Testis (tissue), 3 donors: Measurements from ENCODE around the gene EMC6. TPM values are rescaled to one million over a fixed set of nuclear protein-coding genes. Genes with fewer than 3 reads are reported as not detected.

Experiments
- DNase-seq: peaks from one replicate; pipeline ENCODE4 v3.0.0-alpha.2; 2019
- H3K27ac ChIP-seq, 2 donors: fragments of 200-600 bp; sonication (generic); one replicate each; pipeline ENCODE4 v1.5.1; 2019
- H3K27me3 ChIP-seq: fragments of 200-600 bp; sonication (generic); one replicate; pipeline ENCODE4 v1.5.1; 2019
- H3K36me3 ChIP-seq: fragments of 200-600 bp; sonication (generic); one replicate; pipeline ENCODE4 v1.5.1; 2017; ENCODE audit warnings: low read depth; ENCODE audit errors: missing control alignments
- H3K4me1 ChIP-seq: fragments of 200-600 bp; sonication (generic); one replicate; pipeline ENCODE4 v1.5.1; 2019
- H3K4me3 ChIP-seq, 2 donors: fragments of 200-600 bp; sonication (generic); one replicate each; pipeline ENCODE4 v1.5.1; 2017 to 2019
- H3K9me3 ChIP-seq: fragments of 200-600 bp; sonication (generic); one replicate; pipeline ENCODE4 v1.5.1; 2017
- POLR2A ChIP-seq: fragments of 450-650 bp; IDR thresholded peaks from one replicate; pipeline ENCODE4 v1.6.1; 2017; ENCODE audit warnings: antibody characterized with exemption, mild to moderate bottlenecking, moderate library complexity
- WGBS, 2 donors: methylation state at CpG; one replicate each; pipeline ENCODE4 v1.1.5; 2018; 5-methylcytosine and 5-hydroxymethylcytosine counted together
- intact Hi-C: fragments of 100-400 bp; cut with DNase I; formaldehyde crosslinking; loops from one replicate; pipeline ENCODE4 v1.15.1; 2023; ENCODE audit warnings: low total_unique reads
- polyA plus RNA-seq: library from polyadenylated mRNA; stranded (reverse); fragments of 350-450 nt; fragmentation: Illumina TruSeq; extraction: RNeasy Lipid Tissue Mini Kit (QIAGEN cat#74804); gene quantifications from one replicate; pipeline ENCODE4 v1.2.3, GENCODE V29; 2014; ENCODE audit warnings: low read depth, low replicate concordance; ENCODE audit not compliant: insufficient read depth
- total RNA-seq, 2 donors: library from RNA; depleted of rRNA; stranded (reverse); fragments of >200 nt; gene quantifications; one replicate each; pipeline ENCODE4 v1.2.3, GENCODE V29; 2016
- TF ChIP-seq, protein P1 (sequence below), 3 experiments: fragments of 450-650 bp in 2 of 3; fragments of 200-600 bp in 1 of 3; sonication (generic) in 1 of 3; IDR thresholded peaks; one replicate each; pipeline ENCODE4 v1.5.1; 2016 to 2019; ENCODE audit warnings: antibody characterized with exemption in 3 of 3, mild to moderate bottlenecking in 2 of 3, moderate library complexity in 1 of 3

Gene EMC6
- total and polyA plus RNA-seq, 3 donors from 2014 or later, result 39.0 to 74.1 (median 46.5) TPM

DNA sequence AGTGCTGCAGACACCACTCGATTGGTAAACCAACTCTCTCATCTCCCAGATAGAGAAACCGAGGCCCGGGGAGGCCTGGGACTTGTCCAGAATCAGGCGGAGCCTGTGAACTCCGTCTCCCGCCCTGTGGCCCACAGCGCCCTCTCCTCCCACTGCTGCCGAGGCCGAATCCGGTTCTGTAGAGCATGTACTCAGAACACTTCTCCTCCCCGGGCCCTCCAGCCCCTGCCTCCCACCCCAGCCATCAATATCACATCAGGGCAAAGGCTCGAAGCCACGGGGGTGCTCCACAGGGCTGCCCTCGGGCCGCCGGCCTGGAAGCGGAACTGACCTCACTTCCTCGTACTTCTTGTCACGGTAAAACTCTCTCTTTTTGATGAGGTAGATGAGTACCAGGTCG is 13.0 kb downstream of the EMC6 start:
- Histone ChIP-seq H3K36me3 (no peaks in the 10 kb centered on the region), H3K9me3 (no peaks in the 10 kb centered on the region), H3K27ac (no peak overlapping the region), H3K4me3 (no peak overlapping the region), H3K27me3 (no peaks in the 10 kb centered on the region), H3K4me1 (no peaks in the 10 kb centered on the region)
- intact Hi-C loops, result no loop called here
- TF ChIP-seq POLR2A, result no peak
- TF ChIP-seq, protein P1, sequence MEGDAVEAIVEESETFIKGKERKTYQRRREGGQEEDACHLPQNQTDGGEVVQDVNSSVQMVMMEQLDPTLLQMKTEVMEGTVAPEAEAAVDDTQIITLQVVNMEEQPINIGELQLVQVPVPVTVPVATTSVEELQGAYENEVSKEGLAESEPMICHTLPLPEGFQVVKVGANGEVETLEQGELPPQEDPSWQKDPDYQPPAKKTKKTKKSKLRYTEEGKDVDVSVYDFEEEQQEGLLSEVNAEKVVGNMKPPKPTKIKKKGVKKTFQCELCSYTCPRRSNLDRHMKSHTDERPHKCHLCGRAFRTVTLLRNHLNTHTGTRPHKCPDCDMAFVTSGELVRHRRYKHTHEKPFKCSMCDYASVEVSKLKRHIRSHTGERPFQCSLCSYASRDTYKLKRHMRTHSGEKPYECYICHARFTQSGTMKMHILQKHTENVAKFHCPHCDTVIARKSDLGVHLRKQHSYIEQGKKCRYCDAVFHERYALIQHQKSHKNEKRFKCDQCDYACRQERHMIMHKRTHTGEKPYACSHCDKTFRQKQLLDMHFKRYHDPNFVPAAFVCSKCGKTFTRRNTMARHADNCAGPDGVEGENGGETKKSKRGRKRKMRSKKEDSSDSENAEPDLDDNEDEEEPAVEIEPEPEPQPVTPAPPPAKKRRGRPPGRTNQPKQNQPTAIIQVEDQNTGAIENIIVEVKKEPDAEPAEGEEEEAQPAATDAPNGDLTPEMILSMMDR (IDR thresholded peaks at IDR 0.05), result no peak
- 84 to 88% methylated on average over 20 of the region's 20 CpGs for WGBS, 2 donors
- DNase-seq, result no peak

DNA sequence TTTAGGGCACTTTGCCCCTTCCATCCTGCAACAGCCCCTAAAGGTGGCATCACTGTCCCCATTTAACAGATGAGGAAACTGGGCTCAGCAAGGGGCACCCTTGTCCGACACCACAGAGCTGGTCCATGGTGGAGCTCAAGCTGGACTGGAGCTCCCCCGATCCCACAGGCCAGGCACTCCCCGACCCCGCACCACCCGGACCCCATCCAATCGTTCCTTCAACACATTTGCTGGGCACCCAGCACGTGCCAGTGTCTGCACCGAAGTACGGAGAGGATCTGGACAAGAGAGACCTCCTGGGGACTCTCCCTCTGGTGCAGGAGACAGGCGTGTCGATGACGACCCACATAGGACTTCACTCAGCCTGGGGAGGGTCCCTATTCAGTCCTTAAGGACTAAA is 13.4 kb downstream of the EMC6 start:
- Histone ChIP-seq H3K9me3 (no peaks in the 10 kb centered on the region), H3K36me3 (no peaks in the 10 kb centered on the region), H3K27ac (no peak overlapping the region), H3K4me1 (no peaks in the 10 kb centered on the region), H3K27me3 (no peaks in the 10 kb centered on the region), H3K4me3 (no peak overlapping the region)
- intact Hi-C loops, result no loop called here
- 82 to 90% methylated on average over 4 to 12 of the region's 12 CpGs for WGBS, 2 donors
- TF ChIP-seq, protein P1 (IDR thresholded peaks at IDR 0.05), result no peak
- no peak for TF ChIP-seq POLR2A
- DNase-seq, result no peak

DNA sequence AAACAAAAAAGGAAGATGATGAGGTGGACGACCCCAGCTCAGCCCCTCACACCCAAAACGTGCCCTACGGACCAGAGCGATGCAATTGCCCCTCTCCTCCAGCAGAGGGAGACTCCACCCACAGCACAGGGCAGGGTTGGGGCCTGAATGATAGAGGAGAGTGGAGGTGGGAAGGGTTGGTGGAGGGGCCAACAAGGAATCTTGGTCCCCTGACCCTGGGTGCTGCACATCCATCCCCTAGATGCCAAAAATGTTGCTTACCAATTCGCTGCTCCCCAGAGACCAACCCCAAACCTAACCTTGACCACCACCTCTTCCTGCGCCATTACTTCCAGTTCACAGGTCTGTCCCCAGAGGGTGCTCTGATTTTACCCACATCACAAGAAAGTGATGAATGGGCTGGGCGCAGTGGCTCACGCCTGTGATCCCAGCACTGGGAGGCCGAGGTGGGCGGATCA is 14.5 kb downstream of the EMC6 start:
- 45 to 54% methylated on average over 8 to 10 of the region's 10 CpGs for WGBS, 2 donors
- no peak for TF ChIP-seq POLR2A
- TF ChIP-seq, protein P1 (IDR thresholded peaks at IDR 0.05), result peak; percentile 57 to 87 (median 65)
- intact Hi-C loops, result no loop called here
- no peaks in the 10 kb centered on the region for H3K27me3 ChIP-seq
- H3K36me3 ChIP-seq, result no peaks in the 10 kb centered on the region
- H3K4me1 ChIP-seq, result no peaks in the 10 kb centered on the region
- DNase-seq, result no peak
- H3K27ac ChIP-seq, result no peak overlapping the region
- H3K9me3 ChIP-seq, result no peaks in the 10 kb centered on the region
- H3K4me3 ChIP-seq, result no peak overlapping the region

DNA sequence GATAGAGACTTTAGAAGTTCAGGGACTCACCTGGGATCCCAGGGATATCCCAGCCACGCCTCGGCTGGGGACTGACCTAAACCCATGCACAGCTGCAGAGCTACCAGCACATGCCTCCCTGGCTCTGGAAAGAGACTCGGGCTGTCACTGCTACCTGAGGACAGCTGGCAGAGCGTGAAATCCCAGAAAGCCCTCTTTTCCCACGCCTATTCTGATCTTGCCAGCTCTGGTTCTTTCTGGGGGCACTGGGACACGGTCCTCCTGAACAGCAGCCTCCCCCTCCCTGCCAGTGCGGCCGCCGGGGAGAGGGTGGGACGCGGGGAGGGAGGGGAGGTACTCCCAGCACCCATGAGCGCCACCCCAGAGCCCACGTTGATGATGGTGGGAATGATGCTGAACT is 16.6 kb downstream of the EMC6 start:
- no peak overlapping the region for H3K4me3 ChIP-seq

More for the DNA sequence above, 16.6 kb downstream of the EMC6 start:
- no peak overlapping the region for H3K27ac ChIP-seq
- no peak for DNase-seq
- H3K36me3 ChIP-seq, result no peaks in the 10 kb centered on the region
- no peaks in the 10 kb centered on the region for H3K9me3 ChIP-seq
- no peak for TF ChIP-seq POLR2A
- TF ChIP-seq, protein P1 (IDR thresholded peaks at IDR 0.05), result no peak
- intact Hi-C loops, result no loop called here
- H3K4me1 ChIP-seq, result no peaks in the 10 kb centered on the region
- no peaks in the 10 kb centered on the region for H3K27me3 ChIP-seq
- WGBS, 2 donors, result 46 to 56% methylated on average over 6 to 13 of the region's 13 CpGs
